PFSK-1 (cell line): ENCODE data around the gene STEAP2.

Source experiments
- FOXP2 ChIP-seq: optimal IDR thresholded peaks from 2 replicates; pipeline ENCODE3; 2011; ENCODE audit warnings: borderline replicate concordance, control low read depth, inconsistent platforms; ENCODE audit not compliant: insufficient read depth; ENCODE audit errors: extremely low read length, extremely low read depth
- POLR2AphosphoS5 ChIP-seq: IDR thresholded peaks from 2 replicates; pipeline ENCODE4 v1.6.1; 2012; ENCODE audit warnings: low read depth, mild to moderate bottlenecking, control low read depth, low read length, moderate library complexity
- REST ChIP-seq, 2 experiments: IDR thresholded peaks; 2 replicates each; pipeline versions ENCODE4 v1.6.1 to v1.8.0; 2011 to 2012; ENCODE audit warnings: low read depth in 2 of 2, low read length in 2 of 2, control low read depth in 1 of 2, inconsistent platforms in 1 of 2, mild to moderate bottlenecking in 1 of 2, moderate library complexity in 1 of 2; ENCODE audit not compliant: insufficient read depth in 1 of 2
- SIN3A ChIP-seq: IDR thresholded peaks from 2 replicates; pipeline ENCODE4 v1.6.1; 2012; ENCODE audit warnings: mild to moderate bottlenecking, low read length, moderate library complexity, borderline replicate concordance; ENCODE audit not compliant: insufficient read depth
- TAF1 ChIP-seq: IDR thresholded peaks from 2 replicates; pipeline ENCODE4 v1.6.1; 2012; ENCODE audit warnings: low read length, control low read depth, borderline replicate concordance; ENCODE audit not compliant: insufficient read depth

The STEAP2 gene

GRCh38 chr7:90272242-90272641 is 60.7 kb downstream of the STEAP2 start:
- TF ChIP-seq TAF1 (no peak), FOXP2 (no peak), POLR2AphosphoS5 (no peak)

- TF ChIP-seq SIN3A (no peak), REST (IDR thresholded peaks at IDR 0.05; ENCODE audit: insufficient read depth in 1 of 2, low read depth in 2 of 2, low read length in 2 of 2) (no peak), POLR2AphosphoS5 (no peak), TAF1 (no peak), FOXP2 (no peak)
Observed at GRCh38 chr7:90274161-90274560, 62.6 kb downstream of the STEAP2 start.

GRCh38 chr7:90276033-90276728 is 64.6 kb downstream of the STEAP2 start:
- no peak for TF ChIP-seq TAF1
- no peak for TF ChIP-seq SIN3A
- TF ChIP-seq POLR2AphosphoS5 = no peak
- no peak for TF ChIP-seq REST (IDR thresholded peaks at IDR 0.05; ENCODE audit: insufficient read depth in 1 of 2, low read depth in 2 of 2, low read length in 2 of 2)
- TF ChIP-seq FOXP2 = no peak
